Activated naive CD4-positive, alpha-beta T cell (primary cell): Measurements from ENCODE around the gene C1orf21.
"Not testable (repeated sequence)": the region's sequence is repeated elsewhere in the genome, so short reads cannot be mapped to it uniquely, and the experiment has no call there.

Experiments
- DNase-seq, 4 experiments: peaks; one replicate each; lab custom pipeline; 2025; lab: John Stamatoyannopoulos, UW

The C1orf21 gene, protein sequence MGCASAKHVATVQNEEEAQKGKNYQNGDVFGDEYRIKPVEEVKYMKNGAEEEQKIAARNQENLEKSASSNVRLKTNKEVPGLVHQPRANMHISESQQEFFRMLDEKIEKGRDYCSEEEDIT

DNA sequence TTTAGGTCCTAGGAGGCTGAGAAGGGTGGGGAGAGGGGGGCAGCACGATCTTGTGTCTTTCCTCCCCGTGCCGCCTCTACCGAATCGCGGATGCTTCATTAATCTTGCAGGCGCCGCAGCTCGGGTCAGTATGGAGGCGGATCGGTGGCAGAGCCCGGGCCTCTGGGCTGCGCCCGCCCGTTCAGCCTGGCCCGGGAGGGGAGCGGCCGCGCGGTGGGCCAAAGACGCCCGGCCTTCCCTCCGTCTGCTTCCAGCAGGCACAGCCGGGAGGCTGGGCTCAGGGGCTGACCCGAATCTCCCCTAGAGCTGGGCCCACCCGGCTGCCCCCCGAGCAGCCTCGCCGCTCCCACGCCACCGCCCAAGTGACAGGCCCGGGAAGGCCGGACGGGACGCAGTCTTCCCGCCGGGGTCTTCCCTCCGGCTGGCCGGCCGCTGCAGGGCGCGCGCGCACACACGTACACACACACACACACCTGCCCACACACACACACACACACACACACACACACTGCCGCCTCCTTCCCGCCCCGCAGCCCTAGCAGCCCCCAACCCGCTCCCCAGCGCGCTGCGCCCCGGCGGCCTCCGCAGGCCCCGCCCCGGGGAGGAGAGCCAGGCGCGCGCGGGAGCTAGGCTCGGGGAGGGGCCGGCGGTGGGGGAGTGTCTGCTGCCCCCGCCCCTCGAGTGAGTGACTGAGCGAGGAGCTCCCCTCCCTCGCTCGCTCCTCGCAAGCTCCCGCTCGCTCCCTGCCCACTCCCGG is at the start of gene C1orf21:
Gene C1orf21 (plus strand): TSS at position 718 of the 757 bp plus-strand sequence. CDS start 90,481 bp downstream, outside the sequence.
- peak in 2 of 4 experiments; percentile 7 to 41 for DNase-seq

DNA sequence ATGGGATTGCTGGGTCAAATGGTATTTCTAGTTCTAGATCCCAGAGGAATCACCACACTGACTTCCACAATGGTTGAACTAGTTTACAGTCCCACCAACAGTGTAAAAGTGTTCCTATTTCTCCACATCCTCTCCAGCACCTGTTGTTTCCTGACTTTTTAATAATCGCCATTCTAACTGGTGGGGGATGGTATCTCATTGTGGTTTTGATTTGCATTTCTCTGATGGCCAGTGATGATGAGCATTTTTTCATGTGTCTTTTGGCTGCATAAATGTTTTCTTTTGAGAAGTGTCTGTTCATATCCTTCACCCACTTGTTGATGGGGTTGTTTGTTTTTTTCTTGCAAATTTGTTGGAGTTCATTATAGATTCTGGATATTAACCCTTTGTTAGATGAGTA is 49.0 kb upstream of the C1orf21 start:
- DNase-seq, result not testable (repeated sequence)

DNA sequence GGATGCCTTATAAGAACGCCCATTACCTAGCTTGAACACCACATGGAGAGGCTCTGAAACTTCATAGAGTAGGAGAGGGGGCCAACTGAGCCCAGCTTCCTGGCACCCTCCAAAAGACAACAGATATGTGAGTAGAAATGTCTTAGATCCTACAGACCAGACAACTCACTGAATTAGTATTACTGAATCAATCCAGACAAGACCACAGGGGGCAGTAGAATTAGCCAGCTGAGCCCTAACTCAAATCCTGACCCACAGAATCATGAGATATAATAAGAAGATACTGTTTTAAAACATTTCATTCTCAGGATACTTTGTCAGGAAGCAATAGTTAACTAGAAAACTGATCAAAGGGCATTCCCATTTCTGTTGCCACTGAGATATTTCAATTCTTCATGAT is 45.8 kb upstream of the C1orf21 start:
- no peak for DNase-seq

DNA sequence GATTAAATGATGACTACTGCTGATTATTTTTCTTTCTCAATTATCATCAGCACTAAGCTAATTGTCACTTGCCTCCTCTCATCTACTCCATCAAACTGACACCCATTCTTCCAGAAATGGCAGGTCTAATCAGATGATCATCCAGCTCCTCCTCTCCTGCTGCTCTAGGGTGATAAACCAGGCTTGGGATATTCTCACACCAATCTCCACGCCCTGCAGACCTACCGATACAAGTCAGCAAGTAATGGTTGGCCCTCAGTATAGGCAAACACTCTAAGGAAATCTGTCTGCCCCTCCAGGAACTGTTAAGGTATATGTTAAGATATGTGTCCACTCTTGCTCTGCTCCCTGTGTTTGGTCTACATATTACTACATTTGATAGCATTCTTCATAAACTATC is 36.3 kb upstream of the C1orf21 start:
- no peak for DNase-seq

DNA sequence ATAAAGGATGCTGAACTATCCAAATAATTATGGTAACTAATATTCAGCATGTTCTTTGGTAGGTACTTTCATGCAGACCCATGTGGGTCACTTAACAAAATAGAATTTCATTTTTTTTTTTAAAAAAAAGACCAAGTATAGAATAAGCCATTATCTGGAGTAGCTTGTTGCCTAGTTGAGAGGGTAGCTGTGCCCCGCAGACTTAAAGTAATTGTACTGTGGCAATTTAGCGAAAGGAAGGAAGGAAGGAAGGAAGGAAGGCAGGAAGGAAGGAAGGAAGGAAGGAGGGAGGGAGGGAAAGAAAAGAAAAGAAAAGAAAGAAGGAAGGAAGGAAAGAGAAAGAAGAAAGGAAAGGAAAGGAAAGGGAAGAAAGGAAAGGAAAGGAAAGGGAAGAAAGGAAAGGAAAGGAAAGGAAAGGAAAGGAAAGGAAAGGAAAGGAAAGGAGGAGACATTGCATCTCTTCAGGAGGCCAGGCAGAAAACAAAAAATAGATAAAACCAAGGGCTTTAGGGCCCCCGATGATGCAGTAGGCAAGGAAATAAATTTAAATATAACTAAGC is 35.3 kb upstream of the C1orf21 start:
- DNase-seq, result no peak

DNA sequence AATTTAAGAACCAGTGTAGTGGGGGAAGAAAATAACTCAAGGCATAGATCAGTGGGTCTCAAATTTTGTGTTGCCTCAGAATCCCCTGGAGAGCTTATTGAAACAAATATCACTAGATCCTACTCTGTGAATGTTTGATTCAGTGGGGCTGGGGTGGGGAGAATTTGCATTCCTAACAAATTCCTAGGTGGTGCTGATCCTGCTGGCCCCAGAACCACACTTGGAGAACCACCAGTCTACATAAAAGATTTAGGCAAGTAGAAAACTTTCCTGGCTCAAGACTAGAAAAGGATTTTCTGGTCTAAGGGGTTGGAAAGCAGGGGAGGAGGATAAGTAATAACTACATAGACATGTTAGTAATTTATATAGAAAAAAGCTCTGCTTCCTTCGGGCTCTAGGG is 34.1 kb upstream of the C1orf21 start:
- no peak for DNase-seq

DNA sequence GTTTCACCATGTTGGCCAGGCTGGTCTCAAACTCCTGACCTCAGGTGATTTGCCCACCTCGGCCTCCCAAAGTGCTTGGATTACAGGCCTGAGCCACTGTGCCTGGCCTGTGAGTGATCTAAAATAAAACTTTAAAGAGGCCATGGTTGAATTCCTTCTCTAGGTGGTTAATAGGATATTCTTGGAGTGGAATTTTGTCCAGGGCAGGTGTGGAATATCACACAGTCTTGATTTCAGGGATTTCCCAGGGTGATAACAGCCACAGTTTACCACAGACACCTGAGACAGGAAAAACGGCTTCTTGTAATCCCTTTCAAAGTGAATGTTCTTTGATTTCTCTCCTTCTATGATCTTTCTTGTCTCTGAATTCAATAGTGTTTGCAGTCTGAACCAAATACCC is 32.1 kb upstream of the C1orf21 start:
- no peak for DNase-seq

DNA sequence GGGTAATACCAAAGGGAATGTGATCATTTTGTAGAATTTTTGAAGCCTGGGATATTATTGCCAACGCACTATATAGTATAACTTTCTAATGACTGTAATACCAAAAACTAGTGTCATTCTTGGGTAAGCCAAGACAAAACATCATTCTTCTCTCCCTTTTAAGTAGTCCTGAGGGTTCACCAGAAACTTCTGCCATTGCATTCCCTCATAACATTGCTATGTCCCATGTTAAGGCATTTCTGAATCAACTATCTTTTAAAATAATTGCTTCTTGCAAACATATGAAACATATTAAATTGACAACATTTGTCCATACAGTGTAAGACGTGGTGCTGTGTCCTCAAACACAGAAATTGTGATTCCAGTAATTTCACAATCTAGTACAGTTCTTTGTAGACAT is 29.9 kb upstream of the C1orf21 start:
- no peak for DNase-seq

DNA sequence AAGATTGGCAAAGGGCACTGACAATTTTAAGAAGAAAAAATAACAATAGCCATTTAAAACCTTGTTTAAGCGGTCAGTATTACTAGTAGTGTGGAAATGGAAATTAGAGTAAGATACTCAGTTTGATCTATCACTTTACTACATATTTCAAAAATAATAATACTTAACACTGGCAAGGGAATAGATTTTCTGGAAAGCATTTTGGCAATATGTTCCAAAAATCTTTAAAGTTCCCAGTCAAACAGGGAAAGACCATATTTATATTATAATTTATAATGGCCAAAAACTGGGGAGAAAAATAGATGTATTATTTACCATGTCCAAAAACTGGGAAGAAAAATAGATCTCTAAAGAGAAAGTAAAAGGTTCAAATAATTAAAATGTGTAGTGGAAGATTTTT is 28.6 kb upstream of the C1orf21 start:
- no peak for DNase-seq

DNA sequence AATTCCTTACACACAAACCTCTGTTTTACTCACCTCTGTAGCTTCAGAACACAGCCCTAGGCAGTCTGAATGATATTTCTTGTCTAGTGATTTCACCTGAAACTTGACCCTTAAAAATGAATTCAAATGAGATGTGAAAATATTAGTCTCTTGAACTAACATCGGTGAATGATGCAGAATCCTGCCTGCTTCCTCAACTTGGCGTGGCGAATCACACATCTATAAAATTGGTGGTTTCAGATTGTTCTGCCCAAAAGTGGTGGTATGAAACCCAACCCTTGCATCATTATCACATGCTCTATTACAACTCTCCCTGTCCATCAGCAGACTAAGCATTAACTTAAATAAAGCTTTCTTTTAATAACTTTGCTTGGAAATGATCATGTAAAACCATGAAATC is 26.9 kb upstream of the C1orf21 start:
- DNase-seq, result no peak

DNA sequence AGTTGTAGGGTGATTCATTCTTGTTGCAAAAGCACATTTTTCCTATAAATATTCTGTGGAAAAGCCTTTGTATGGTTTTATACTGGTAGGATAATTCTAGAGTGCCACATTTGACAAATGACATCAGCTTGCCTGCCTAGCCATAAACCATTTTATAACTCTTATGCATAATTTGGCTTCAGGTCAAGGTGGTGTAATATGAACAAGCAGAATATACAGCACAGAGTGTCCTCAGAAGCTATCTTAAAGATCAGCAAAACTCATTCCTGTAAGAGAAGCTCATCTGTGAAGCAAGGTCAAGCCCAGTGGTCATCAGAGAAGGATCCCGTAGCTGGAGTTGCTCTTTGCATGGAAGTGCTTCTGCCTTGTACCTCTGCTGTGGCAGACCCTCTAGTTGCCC is 24.0 kb upstream of the C1orf21 start:
- no peak for DNase-seq

DNA sequence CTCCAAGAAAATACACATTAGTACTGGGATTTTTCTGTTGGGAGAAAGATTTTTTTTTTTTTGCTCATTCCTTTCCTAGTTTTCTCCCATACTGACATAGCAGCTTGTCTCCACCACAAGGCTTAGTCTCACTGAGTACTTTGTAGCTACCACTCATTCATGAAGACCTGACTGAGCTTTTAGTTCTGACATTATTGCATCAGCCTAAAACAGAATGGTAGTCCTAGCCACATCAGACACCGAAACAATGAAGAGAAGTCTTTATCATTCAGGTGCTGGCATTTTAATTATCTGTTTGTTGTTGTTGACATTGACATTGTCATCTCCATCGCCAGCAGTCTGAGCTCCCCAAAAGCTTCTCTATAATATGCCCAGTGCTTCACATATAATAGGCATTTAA is 21.1 kb upstream of the C1orf21 start:
- no peak for DNase-seq

DNA sequence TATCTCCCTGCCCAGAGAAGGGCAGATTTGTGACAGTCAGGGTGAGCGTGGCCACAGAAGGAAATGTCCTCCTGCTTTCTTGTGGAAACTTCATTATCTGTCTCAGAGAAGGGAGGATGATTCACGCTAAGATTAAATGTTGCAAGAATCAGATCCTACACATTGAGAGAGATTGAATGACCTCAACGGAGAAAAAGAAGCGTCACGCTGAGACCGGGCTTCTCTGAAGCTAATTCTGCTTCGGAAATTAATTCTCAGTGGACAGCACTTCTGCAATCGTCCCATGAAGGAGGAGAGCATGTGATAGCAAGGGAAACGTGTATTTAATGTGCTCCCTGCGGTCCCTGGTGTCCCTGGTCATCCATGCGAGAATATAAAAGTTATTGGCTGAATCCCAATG is 19.8 kb upstream of the C1orf21 start:
- no peak for DNase-seq

DNA sequence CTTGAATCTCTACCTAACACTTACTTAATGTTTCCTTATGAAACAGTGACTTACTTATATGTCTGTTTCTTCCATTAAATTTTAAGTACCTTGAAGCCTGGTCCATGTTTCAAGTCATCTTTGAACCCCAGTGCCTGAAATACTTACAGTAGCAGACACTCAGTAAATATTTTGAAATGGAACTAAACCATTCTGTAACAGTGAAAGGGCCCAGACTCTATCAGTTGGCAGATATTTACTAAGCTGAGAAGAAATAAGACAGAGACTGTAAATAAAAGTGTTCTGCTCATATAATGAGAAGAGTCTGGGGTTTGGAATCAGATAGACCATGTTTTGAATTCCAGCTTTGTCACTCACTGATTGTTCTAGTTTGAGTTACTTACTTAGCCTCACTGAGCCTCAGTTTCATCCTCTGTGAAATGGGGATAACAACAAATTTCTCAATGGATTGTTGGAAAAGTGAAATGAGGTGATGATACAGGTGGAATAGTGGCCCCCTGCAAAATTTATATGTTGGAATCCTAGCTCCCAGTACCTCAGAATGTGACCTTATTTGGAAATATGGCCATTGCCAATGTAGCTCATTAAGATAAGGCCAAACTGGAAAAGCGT is 19.3 kb upstream of the C1orf21 start:
- DNase-seq, result no peak

DNA sequence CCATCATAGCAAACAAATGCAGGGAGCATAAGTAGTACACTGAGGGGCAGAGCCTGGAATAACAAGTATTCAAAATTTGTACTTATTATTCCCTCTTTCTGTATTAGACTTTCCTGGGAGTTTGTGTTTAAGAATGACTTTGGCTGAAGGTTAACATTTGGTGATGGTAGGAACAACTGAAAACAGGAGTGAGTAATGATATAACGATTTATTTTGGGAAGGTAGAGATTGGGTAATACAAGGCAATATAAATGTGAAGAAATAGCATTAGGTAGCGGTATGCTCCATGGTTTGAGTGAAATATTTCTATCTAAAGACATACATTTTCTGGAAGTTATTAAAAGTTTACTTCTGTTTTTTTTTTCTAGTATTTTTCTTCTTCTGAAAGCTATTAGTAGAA is 18.5 kb upstream of the C1orf21 start:
- DNase-seq, result no peak

DNA sequence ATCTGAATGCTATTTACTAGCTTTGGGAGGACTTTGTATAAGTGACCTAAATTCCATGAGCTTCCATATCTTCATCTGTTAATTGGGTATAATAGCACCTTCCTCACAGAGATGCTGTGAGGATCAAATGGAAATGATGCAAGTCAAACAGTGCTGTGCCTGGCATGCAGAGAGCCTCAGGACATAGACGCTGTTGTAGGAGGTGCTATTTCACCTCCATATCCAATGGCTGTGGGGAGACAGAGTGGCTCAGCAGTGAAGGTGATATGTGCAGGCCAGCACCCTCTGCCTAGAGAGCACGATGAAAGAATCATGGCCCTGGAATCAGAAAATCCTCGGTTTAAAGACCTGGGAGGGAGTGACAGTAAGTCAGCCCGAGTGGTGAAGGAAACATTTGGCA is 16.0 kb upstream of the C1orf21 start:
- no peak for DNase-seq

DNA sequence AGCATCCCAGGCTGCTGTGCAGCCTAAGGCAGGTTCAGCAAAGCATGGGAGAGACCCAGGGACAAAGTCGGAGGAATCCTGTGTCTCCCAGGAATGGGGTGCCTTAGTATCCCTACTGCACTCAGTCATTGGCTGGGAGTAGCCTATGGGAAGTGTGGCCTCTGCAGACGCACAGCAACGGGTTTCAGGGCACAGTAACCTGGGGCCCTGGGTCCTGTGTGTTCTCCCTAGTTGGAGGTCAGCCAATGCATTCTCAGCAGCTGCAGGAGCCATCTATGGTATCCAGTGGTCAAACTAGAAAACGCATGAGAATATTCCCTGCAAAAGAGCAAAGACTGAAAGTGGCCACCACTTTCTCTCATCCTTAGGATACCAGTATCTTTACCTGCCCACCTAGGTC is 13.7 kb upstream of the C1orf21 start:
- no peak for DNase-seq

DNA sequence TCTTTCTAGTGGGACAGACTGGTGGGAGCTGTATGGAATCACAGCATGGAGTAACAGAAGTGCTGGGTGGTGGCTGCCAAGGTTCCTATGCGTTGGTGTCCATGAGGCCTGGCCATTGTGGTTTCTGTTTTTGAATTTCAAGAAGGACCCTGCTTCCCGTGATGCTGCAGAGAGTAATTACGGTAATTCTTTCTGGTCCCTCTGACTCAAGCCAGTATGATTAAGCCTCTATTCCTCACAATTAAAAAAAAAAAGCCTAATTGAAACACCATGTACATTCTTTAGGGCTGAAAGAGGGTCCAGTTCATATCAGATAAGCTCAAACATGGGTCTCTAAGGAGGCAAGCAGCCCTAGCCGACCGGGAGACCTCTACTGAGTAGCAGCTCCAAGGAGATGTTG is 10.5 kb upstream of the C1orf21 start:
- DNase-seq, result no peak

DNA sequence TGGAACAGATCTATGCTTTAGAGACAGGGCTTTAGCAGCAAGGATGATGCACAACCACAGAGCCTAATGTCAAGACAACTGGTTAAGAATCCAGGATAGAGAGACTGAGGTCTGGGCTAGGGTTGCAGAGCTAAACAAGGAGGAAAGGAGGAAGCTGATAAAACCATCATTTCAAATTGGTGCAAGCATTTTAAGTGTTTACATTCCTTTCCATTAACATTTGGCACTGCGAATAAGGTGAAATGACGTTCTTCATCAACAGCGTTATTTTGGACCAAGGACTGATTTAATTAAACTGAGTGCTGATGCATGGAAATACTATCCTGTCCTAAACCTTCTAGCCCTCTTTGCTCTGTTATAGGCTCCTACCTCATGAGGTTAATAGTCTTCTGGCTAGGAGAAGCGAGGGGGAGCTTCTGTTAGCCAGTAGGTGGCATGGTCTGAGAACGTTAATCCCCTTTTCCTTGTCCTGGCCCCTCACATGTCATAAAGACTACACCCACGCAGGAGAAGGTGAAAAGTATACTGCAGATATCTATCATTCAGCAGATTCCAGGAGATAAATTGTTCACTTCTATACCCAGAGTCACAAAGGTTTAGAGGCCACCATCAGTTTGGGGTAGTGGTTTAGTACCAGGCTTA is 7.6 kb upstream of the C1orf21 start:
- DNase-seq, result no peak

DNA sequence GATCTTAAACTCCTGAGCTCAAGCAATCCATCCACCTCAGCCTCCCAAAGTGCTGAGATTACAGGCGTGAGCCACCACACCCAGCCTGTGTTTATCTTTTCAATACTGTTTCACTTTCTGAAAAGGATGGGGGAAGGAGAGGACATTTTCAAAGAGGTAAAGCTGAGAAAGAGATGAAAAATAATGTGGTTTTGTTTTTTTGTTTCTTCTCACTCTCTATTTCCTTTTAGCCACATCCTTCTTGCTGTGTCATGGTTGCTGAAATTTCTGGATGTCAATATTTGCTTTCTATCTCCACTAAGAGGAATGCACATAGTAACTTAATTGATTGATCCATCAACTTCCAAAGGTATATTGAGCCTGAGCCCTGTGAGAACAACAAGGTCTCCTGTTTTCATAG is 6.4 kb upstream of the C1orf21 start:
- DNase-seq, result no peak

DNA sequence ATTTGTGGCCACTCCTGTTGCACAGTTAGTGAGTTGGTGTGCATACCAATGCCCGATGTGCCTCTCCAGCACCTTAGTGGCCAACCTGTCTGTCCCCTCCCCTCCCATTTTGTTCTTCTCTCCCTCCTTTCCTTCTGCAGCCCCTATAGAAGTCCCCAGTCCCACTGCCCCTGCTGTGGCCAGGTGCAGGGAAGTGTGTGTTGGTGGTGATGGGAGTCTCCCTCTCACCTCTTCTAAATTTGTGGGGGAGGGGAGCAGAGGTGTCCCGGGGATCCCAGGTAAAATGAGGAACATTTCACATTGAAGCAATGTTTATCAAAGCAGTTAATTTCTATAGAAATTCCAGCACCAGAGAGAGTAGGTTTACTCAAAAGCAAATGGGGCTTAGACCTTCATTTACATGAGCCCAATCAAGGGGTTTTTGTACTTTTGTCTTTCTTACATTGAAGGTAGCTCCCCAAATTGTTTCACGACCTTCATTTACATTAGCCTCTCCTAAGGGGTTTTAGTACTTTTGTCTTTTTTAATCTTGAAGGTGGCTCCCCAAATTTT is 3.0 kb upstream of the C1orf21 start:
- DNase-seq, result no peak

DNA sequence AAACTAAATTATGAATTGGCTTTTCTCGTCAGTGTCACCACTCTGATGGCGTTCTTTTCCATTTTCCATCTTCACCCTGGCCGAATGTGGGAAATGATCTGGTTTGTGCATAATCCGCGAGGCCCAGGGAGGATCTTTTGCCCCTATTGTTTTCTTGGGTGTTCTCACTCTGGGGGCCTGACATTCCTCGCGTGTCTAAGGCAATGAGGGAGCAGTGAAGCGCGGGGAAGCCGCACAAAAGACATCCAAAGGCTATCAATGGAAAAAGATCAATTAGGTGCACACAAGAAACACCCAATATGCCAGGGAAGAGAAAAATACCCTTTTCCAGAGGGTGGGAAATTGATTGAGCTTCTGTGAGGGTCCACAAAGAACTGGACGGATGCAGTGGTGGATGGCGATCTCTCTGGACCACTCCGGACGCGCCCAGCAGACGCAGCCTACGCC is 941 bp upstream of the C1orf21 start:
- no peak for DNase-seq
